HCT116 (cell line): ENCODE results near the gene P4HA1. TPM values are rescaled to one million over a fixed set of nuclear protein-coding genes. Genes with fewer than 3 reads are reported as not detected.

ENCODE experiments used
- ATAC-seq: fragments of 200-7000 bp; cut with Tn5 transposase; 2 replicates; pipeline ENCODE4 v1.9.1; 2020; ENCODE audit warnings: mild to moderate bottlenecking, moderate library complexity
- BruUV-seq: library from RNA; stranded (reverse); fragments of 400-500 nt; replicated peaks from 2 replicates; lab custom pipeline; 2021; lab: Mats Ljungman, UMichigan
- CTCF ChIA-PET: fragments of 300-600 bp; sonication (Branson Sonifier 250); formaldehyde crosslinking; loops from one replicate; lab custom pipeline; 2021; ENCODE audit warnings: antibody characterized with exemption; lab: Charles Lee
- POLR2A ChIA-PET: fragments of 300-600, 350-600 bp; sonication (Branson Sonifier 250); formaldehyde crosslinking; loops from one replicate; lab custom pipeline; 2021; ENCODE audit warnings: antibody characterized with exemption; lab: Charles Lee
- RAD21 ChIA-PET, 2 experiments: fragments of 300-600 bp; sonication (Branson Sonifier 250); formaldehyde crosslinking; loops; one replicate each; lab custom pipeline; 2023; ENCODE audit warnings: low total read pairs in 2 of 2; ENCODE audit not compliant: uncharacterized antibody in 2 of 2, unreplicated experiment in 2 of 2, low non-redundant PET in 1 of 2; lab: Charles Lee
- DNase-seq: peaks from one replicate; pipeline ENCODE4 v3.0.0-alpha.2; 2010; ENCODE audit warnings: low read depth, low spot score
- H2AFZ ChIP-seq: fragments of 200-600 bp; shearing (Covaris generic), sonication (generic); 2 replicates; pipeline ENCODE4 v1.6.1; 2017; ENCODE audit warnings: low read depth, mixed run types, mixed read lengths, antibody characterized with exemption, low read length; ENCODE audit not compliant: poor library complexity, severe bottlenecking
- H3K27ac ChIP-seq: 2 replicates; pipeline ENCODE4 v1.5.1; 2012; ENCODE audit warnings: low read depth, low read length
- H3K27me3 ChIP-seq: fragments of 200-600 bp; sonication (generic); 2 replicates; pipeline ENCODE4 v1.6.1; 2016; ENCODE audit warnings: mixed run types, low read length, mixed read lengths; ENCODE audit not compliant: insufficient read depth
- H3K36me3 ChIP-seq, 2 experiments: fragments of 200-500 bp in 1 of 2; fragments of 200-600 bp in 1 of 2; sonication (Bioruptor generic) in 1 of 2; sonication (generic) in 1 of 2; 2 replicates each; pipeline versions ENCODE4 v1.5.1 to v1.6.1; 2014 to 2016; ENCODE audit warnings: low read length in 2 of 2, inconsistent platforms in 1 of 2, mixed read lengths in 1 of 2, mixed run types in 1 of 2; ENCODE audit not compliant: insufficient read depth in 2 of 2, control insufficient read depth in 1 of 2
- H3K4me1 ChIP-seq, 2 experiments: fragments of 200-600 bp in 1 of 2; sonication (generic) in 1 of 2; 2 replicates each; pipeline versions ENCODE4 v1.5.1 to v1.6.1; 2012 to 2017; ENCODE audit warnings: low read length in 2 of 2, inconsistent platforms in 1 of 2, mild to moderate bottlenecking in 1 of 2, mixed read lengths in 1 of 2, mixed run types in 1 of 2, moderate library complexity in 1 of 2; ENCODE audit not compliant: insufficient read depth in 2 of 2, control insufficient read depth in 1 of 2
- H3K4me2 ChIP-seq: fragments of 200-600 bp; sonication (generic); 2 replicates; pipeline ENCODE4 v1.6.1; 2017; ENCODE audit warnings: mixed run types, low read length, mixed read lengths
- H3K4me3 ChIP-seq, 2 experiments: fragments of 200-600 bp in 1 of 2; sonication (generic) in 1 of 2; replicated peaks in 1 of 2; 2 replicates each; pipeline ENCODE4 v1.5.1; 2011 to 2016; ENCODE audit warnings: low read length in 2 of 2, control low read depth in 1 of 2, low read depth in 1 of 2, mild to moderate bottlenecking in 1 of 2, mixed read lengths in 1 of 2, mixed run types in 1 of 2
- H3K79me2 ChIP-seq: fragments of 200-600 bp; sonication (generic); 2 replicates; pipeline ENCODE4 v1.6.1; 2017; ENCODE audit warnings: mild to moderate bottlenecking, mixed run types, low read length, moderate library complexity, mixed read lengths; ENCODE audit not compliant: insufficient read depth
- H3K9ac ChIP-seq: fragments of 200-600 bp; sonication (generic); 2 replicates; pipeline ENCODE4 v1.6.1; 2016; ENCODE audit warnings: low read length, mixed read lengths
- H3K9me2 ChIP-seq: fragments of 200-600 bp; sonication (generic), shearing (Covaris generic); 2 replicates; pipeline ENCODE4 v1.6.1; 2017; ENCODE audit warnings: mixed run types, mild to moderate bottlenecking, moderate library complexity; ENCODE audit not compliant: insufficient read depth
- H3K9me3 ChIP-seq, 2 experiments: fragments of 200-500 bp in 1 of 2; fragments of 200-600 bp in 1 of 2; sonication (Bioruptor generic) in 1 of 2; sonication (generic) in 1 of 2; 2 replicates each; pipeline ENCODE4 v1.6.1; 2014 to 2017; ENCODE audit warnings: low read length in 2 of 2, mixed read lengths in 2 of 2, inconsistent platforms in 1 of 2, low read depth in 1 of 2, mild to moderate bottlenecking in 1 of 2, mixed run types in 1 of 2, moderate library complexity in 1 of 2; ENCODE audit not compliant: control insufficient read depth in 1 of 2, insufficient read depth in 1 of 2
- H4K20me1 ChIP-seq: fragments of 200-600 bp; sonication (generic), shearing (Covaris generic); 2 replicates; pipeline ENCODE4 v1.6.1; 2017; ENCODE audit warnings: mixed run types, mild to moderate bottlenecking, moderate library complexity; ENCODE audit not compliant: insufficient read depth
- SRF ChIP-seq: IDR thresholded peaks from 2 replicates; pipeline ENCODE4 v1.6.1; 2012; ENCODE audit warnings: low read depth
- intact Hi-C: fragments of 100-400 bp; cut with micrococcal nuclease; formaldehyde crosslinking; loops from 2 replicates; pipeline ENCODE4 v1.10.0; 2022
- total RNA-seq: library from RNA; stranded (reverse); gene quantifications from one replicate; pipeline ENCODE4 v1.2.1, GENCODE V29; 2021; ENCODE audit not compliant: unreplicated experiment

Gene P4HA1
- total RNA-seq, 1 experiment from 2014 or later = 49.7 TPM

DNA sequence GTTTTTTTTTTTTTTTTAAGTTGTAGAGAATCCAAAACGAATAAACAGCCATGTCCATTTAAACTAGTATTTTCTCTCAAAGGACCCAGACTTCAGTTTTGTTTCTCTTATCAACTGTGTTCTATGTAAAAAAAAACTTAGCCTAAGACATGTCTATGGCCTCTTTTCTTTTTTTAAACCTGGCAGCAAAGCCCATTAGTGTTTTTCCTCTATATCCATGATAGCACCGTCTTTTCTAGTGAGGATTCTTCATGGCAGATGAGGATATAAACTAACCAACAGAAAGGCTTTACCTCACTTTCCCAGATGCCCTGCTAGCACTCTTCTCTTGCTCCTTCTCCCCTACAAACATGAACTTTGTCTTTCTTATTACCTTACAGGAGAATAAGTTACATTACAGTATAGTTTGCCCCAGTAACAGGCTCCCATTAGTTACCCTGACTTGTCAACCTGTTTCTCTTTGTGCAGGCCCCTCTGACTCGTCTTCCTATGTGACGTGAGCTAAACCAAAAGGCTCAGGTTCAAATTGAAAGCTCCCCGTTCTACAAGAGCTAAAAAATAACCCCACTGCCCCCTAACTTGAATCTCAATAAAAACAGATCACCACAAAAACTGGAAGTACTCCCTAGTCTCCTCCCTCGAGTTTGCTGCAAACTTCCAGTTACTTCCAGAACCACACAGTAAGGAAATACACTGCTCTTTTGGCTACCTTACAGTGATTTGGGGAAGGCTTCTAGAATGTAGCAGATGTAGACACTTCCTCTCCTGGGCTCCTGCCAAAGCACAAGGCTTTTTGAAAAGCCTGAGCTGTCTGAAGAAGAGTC, 20.1 kb downstream of the P4HA1 start:
- no peak for ATAC-seq
- POLR2A ChIA-PET = interaction anchor here (1.2 to 1.8 kb wide), 2 partner anchors 19 to 20 kb away, joined by 3 to 6 read pairs; partner anchors contain the start of gene P4HA1
- no peak for DNase-seq
- H3K9ac ChIP-seq = no peak overlapping the region
- no peaks in the 10 kb centered on the region for H3K9me2 ChIP-seq
- H3K27ac ChIP-seq = no peak overlapping the region
- H3K4me2 ChIP-seq = no peak overlapping the region
- H3K36me3 ChIP-seq = peaks cover 6 to 28% of the 10 kb centered on the region in 2 experiments; a peak in 3 of 4 replicates
- H3K9me3 ChIP-seq = no peaks in the 10 kb centered on the region
- no peaks in the 10 kb centered on the region for H3K27me3 ChIP-seq
- CTCF ChIA-PET = interaction anchor here (2.3 kb wide), 1 partner anchor 16 kb away, joined by 8 read pairs; no protein-coding TSS in a partner anchor
- no peaks in the 10 kb centered on the region; the same call in 1 of the 2 replicates for H4K20me1 ChIP-seq
- RAD21 ChIA-PET = no interaction called here
- H3K79me2 ChIP-seq = peaks cover 54% of the 10 kb centered on the region
- intact Hi-C loops = no loop called here
- H3K4me1 ChIP-seq = no peaks in the 10 kb centered on the region
- no peak overlapping the region for H3K4me3 ChIP-seq
- no peak for TF ChIP-seq SRF
- H2AFZ ChIP-seq = no peak overlapping the region
- BruUV-seq = no TSS peak

- Histone ChIP-seq H3K36me3 (peaks cover 6 to 35% of the 10 kb centered on the region in 2 experiments; a peak in 3 of 4 replicates), H3K9ac (no peak overlapping the region), H3K27me3 (no peaks in the 10 kb centered on the region), H4K20me1 (no peaks in the 10 kb centered on the region; the same call in 1 of the 2 replicates), H3K79me2 (peaks cover 48% of the 10 kb centered on the region), H2AFZ (no peak overlapping the region), H3K4me1 (no peaks in the 10 kb centered on the region), H3K9me2 (no peaks in the 10 kb centered on the region), H3K4me3 (no peak overlapping the region), H3K9me3 (no peaks in the 10 kb centered on the region), H3K4me2 (no peak overlapping the region), H3K27ac (no peak overlapping the region)
- RAD21 ChIA-PET = no interaction called here
- no peak for TF ChIP-seq SRF
- intact Hi-C loops = no loop called here
- BruUV-seq = no TSS peak
- POLR2A ChIA-PET = interaction anchor here (0.8 to 1.2 kb wide), 2 partner anchors 19 to 21 kb away, joined by 3 read pairs; partner anchors contain the start of gene P4HA1
- no peak for ATAC-seq
- CTCF ChIA-PET = no interaction called here
- no peak for DNase-seq
These were observed 20.8 kb downstream of the P4HA1 start for GRCh38 chr10:73075829-73076228.
